GM12878 (cell line): ENCODE measurements around the gene HNRNPA0. TPM values are rescaled to one million over a fixed set of nuclear protein-coding genes. Genes with fewer than 3 reads are reported as not detected.
A peak's percentile ranks its signal among the peaks of the same experiment; 100 is the strongest.

Experiments
- ATAC-seq: fragments of 200-7000 bp; cut with Tn5 transposase; 3 replicates; pipeline ENCODE4 v1.9.1; 2020; ENCODE audit warnings: mild to moderate bottlenecking, moderate library complexity
- BruUV-seq: library from RNA; stranded (reverse); fragments of 400-500 nt; replicated peaks from 2 replicates; lab custom pipeline; 2021; lab: Mats Ljungman, UMichigan
- CTCF ChIA-PET: fragments of 300-600 bp; sonication (Branson Sonifier 250); formaldehyde crosslinking; extraction: SDS; loops from one replicate; lab custom pipeline; 2021; ENCODE audit warnings: inconsistent platforms; lab: Yijun Ruan, JAX
- POLR2A ChIA-PET: fragments of 350-600 bp; formaldehyde crosslinking; extraction: SDS; loops from one replicate; lab custom pipeline; 2021; ENCODE audit warnings: inconsistent platforms; lab: Charles Lee
- RAD21 ChIA-PET: fragments of 300-600 bp; sonication (Branson Sonifier 250); formaldehyde crosslinking; loops from one replicate; lab custom pipeline; 2023; ENCODE audit warnings: antibody characterized with exemption; ENCODE audit not compliant: unreplicated experiment; lab: Charles Lee
- SMC1A ChIA-PET: fragments of 300-600 bp; sonication (Branson Sonifier 250); formaldehyde crosslinking; loops from one replicate; lab custom pipeline; 2023; ENCODE audit not compliant: unreplicated experiment, uncharacterized antibody; lab: Charles Lee
- DNase-seq: peaks from one replicate; pipeline ENCODE4 v3.0.0-alpha.2; 2011; ENCODE audit warnings: low read depth, low spot score
- FAIRE-seq: peaks from 3 replicates; lab custom pipeline; 2011; peaks lifted over from hg19 to GRCh38; lab: Jason Lieb, UNC
- H2AFZ ChIP-seq: 2 replicates; pipeline ENCODE4 v1.6.0; 2011; ENCODE audit warnings: low read depth, low read length, control low read depth; ENCODE audit not compliant: control insufficient read depth
- H3K27ac ChIP-seq: 2 replicates; pipeline ENCODE4 v1.5.1; 2011; ENCODE audit warnings: control low read depth; ENCODE audit not compliant: control insufficient read depth, insufficient read depth
- H3K27me3 ChIP-seq, 2 experiments: replicated peaks in 1 of 2; 2 replicates each; pipeline versions ENCODE4 v1.6.0 to v1.6.1; 2011; ENCODE audit warnings: low read length in 1 of 2; ENCODE audit not compliant: control insufficient read depth in 2 of 2, insufficient read depth in 2 of 2
- H3K36me3 ChIP-seq, 2 experiments: 2 replicates each; pipeline ENCODE4 v1.5.1; 2011; ENCODE audit warnings: low read length in 1 of 2; ENCODE audit not compliant: control insufficient read depth in 2 of 2, insufficient read depth in 2 of 2
- H3K4me1 ChIP-seq: 2 replicates; pipeline ENCODE4 v1.6.1; 2011; ENCODE audit warnings: mild to moderate bottlenecking, low read length, moderate library complexity, mixed read lengths; ENCODE audit not compliant: control insufficient read depth, insufficient read depth
- H3K4me2 ChIP-seq: 2 replicates; pipeline ENCODE4 v1.6.0; 2011; ENCODE audit warnings: control low read depth; ENCODE audit not compliant: control insufficient read depth, insufficient read depth
- H3K4me3 ChIP-seq: fragments of 200-600 bp; sonication (generic); 2 replicates; pipeline ENCODE4 v1.5.1; 2016
- H3K79me2 ChIP-seq: 2 replicates; pipeline ENCODE4 v1.6.0; 2011; ENCODE audit warnings: low read length; ENCODE audit not compliant: control insufficient read depth, insufficient read depth
- H3K9ac ChIP-seq: 2 replicates; pipeline ENCODE4 v1.8.0; 2011; ENCODE audit warnings: low read length, control low read depth, mixed read lengths; ENCODE audit not compliant: control insufficient read depth, insufficient read depth
- H3K9me3 ChIP-seq: replicated peaks from 3 replicates; pipeline ENCODE4 v1.5.1; 2011; ENCODE audit warnings: mild to moderate bottlenecking, low read length; ENCODE audit not compliant: control insufficient read depth, insufficient read depth
- H4K20me1 ChIP-seq: 2 replicates; pipeline ENCODE4 v1.6.0; 2011; ENCODE audit not compliant: control insufficient read depth, insufficient read depth
- IRF4 ChIP-seq: IDR thresholded peaks from 2 replicates; pipeline ENCODE4 v1.6.1; 2011; ENCODE audit warnings: low read depth, low read length
- NR2C2 ChIP-seq: IDR thresholded peaks from 2 replicates; pipeline ENCODE4 v1.6.1; 2011; ENCODE audit warnings: borderline replicate concordance, low read depth; ENCODE audit not compliant: control insufficient read depth, insufficient read length
- SPI1 ChIP-seq: IDR thresholded peaks from 2 replicates; pipeline ENCODE4 v1.6.1; 2011; ENCODE audit warnings: low read depth, mild to moderate bottlenecking, low read length, moderate library complexity, borderline replicate concordance; ENCODE audit not compliant: insufficient read depth
- WGBS: methylation state at CpG from one replicate; pipeline ENCODE4 v1.1.6; 2016; ENCODE audit warnings: low lambda C conversion rate; ENCODE audit not compliant: insufficient replicate concordance, insufficient coverage; ENCODE audit errors: missing lambda C conversion rate; 5-methylcytosine and 5-hydroxymethylcytosine counted together
- in situ Hi-C: fragments of 300-500 bp; cut with MboI; formaldehyde crosslinking; loops from 9 replicates; pipeline ENCODE4 v1.14.3; 2018; ENCODE audit warnings: mixed read lengths
- intact Hi-C: fragments of 100-400 bp; cut with micrococcal nuclease; formaldehyde crosslinking; loops from one replicate; pipeline ENCODE4 v1.14.2; 2022; ENCODE audit not compliant: unreplicated experiment
- polyA plus RNA-seq, 11 experiments: library from polyadenylated mRNA; depleted of rRNA in 4 of 11; unstranded in 6 of 11; stranded (reverse) in 5 of 11; fragments of >200 nt; fragmentation: Nextera tagmentation in 4 of 11; fragmentation: Illumina TruSeq in 1 of 11; extraction: Ambion mirVana in 4 of 11; extraction: Trizol in 1 of 11; gene quantifications; 1 replicate in 1 of 11; 2 replicates in 10 of 11; pipeline versions ENCODE4 v1.2.1 to v1.2.3, GENCODE V29; 2011 to 2016; ENCODE audit warnings: inconsistent platforms in 2 of 11, missing spikeins in 2 of 11, low read depth in 1 of 11
- total RNA-seq, 4 experiments: library from RNA; depleted of rRNA in 3 of 4; stranded (reverse); fragments of >200 nt in 3 of 4; fragmentation: Illumina TruSeq in 1 of 4; extraction: Trizol in 1 of 4; gene quantifications; 2 replicates each; pipeline versions ENCODE4 v1.2.1 to v1.2.3, GENCODE V29; 2013 to 2021
- TF ChIP-seq, protein P1 (sequence below), 3 experiments: IDR thresholded peaks in 2 of 3; conservative IDR thresholded peaks in 1 of 3; 2 replicates each; pipeline ENCODE4 v1.5.1; 2011; ENCODE audit warnings: low read depth in 3 of 3, low read length in 3 of 3, mild to moderate bottlenecking in 3 of 3, control low read depth in 2 of 3, moderate library complexity in 2 of 3, inconsistent platforms in 1 of 3, mixed read lengths in 1 of 3; ENCODE audit not compliant: control insufficient read depth in 2 of 3, insufficient read depth in 1 of 3; ENCODE audit errors: extremely low read depth in 1 of 3

The HNRNPA0 gene
- total and polyA plus RNA-seq, 10 of the 15 experiments (the other 5 are each of a cell fraction or from before 2014, with no cell fraction given) = 6.3 to 45.0 (median 12.5) TPM

DNA sequence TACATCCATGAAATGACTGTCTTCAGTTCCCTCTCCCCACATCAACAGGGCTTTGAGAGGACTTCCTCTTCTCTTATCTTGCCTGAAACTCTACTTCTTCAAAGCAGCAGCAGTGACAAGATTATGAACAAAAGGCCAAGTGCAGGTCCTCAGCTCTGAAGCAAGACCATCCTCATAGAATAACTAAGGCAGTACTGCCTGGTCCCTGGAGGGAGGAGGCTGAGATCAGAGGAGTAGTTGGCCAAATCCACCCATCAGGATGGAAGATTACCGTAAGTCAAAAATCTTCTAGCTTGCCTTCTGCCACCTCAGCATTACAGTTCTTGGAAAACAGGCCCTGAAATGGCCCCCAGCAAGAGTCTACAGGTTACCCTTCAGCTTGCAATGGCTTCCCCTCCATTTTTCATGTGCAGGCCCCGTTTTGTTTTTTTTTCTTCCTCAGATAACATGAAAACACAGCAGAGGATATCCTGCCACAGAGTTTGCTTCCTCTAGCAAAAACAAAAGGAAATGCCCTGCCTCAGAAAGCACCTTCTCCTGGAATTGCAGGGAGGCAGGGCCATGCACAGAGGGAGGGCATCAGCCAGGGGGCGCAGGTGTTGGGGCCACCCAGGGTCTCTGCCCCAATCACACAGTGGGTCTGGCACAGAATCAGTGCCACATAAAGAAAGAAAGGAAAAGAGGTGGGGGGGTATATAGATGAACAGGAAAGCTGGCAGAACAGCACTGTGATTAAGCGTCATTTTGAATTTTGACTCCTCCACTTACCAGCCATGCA is 58.3 kb downstream of the HNRNPA0 start:
- WGBS = 63% methylated on average over 4 of the region's 4 CpGs
- no peak for DNase-seq
- TF ChIP-seq IRF4 (no peak), SPI1 (peak; percentile 68), NR2C2 (no peak)
- TF ChIP-seq, protein P1, sequence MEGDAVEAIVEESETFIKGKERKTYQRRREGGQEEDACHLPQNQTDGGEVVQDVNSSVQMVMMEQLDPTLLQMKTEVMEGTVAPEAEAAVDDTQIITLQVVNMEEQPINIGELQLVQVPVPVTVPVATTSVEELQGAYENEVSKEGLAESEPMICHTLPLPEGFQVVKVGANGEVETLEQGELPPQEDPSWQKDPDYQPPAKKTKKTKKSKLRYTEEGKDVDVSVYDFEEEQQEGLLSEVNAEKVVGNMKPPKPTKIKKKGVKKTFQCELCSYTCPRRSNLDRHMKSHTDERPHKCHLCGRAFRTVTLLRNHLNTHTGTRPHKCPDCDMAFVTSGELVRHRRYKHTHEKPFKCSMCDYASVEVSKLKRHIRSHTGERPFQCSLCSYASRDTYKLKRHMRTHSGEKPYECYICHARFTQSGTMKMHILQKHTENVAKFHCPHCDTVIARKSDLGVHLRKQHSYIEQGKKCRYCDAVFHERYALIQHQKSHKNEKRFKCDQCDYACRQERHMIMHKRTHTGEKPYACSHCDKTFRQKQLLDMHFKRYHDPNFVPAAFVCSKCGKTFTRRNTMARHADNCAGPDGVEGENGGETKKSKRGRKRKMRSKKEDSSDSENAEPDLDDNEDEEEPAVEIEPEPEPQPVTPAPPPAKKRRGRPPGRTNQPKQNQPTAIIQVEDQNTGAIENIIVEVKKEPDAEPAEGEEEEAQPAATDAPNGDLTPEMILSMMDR (IDR thresholded peaks at IDR 0.05 in 2 of 3, conservative IDR thresholded peaks at IDR 0.05 in 1 of 3; ENCODE audit: control insufficient read depth in 2 of 3, extremely low read depth in 1 of 3, insufficient read depth in 1 of 3, low read depth in 3 of 3, low read length in 3 of 3) = peak in 2 of 3 experiments; percentile 12 to 15; a peak in 1 of 6 replicates
- no peak for ATAC-seq
- RAD21 ChIA-PET = interaction anchor here (0.6 kb wide), 1 partner anchor 34 kb away, joined by 3 read pairs; no protein-coding TSS in a partner anchor
- in situ Hi-C loops (no loop called here), intact Hi-C loops (no loop called here)
- SMC1A ChIA-PET = interaction anchor here (0.8 to 1.1 kb wide), 2 partner anchors 38 to 47 kb away, joined by 4 to 5 read pairs; no protein-coding TSS in a partner anchor
- Histone ChIP-seq H2AFZ (no peak overlapping the region), H3K9me3 (no peaks in the 10 kb centered on the region), H3K36me3 (no peaks in the 10 kb centered on the region), H3K4me1 (peaks cover 7% of the 10 kb centered on the region), H3K9ac (no peak overlapping the region), H3K27me3 (no peaks in the 10 kb centered on the region), H3K4me2 (no peak overlapping the region), H3K27ac (peak overlapping the region; percentile 21; the same call in 1 of the 2 replicates), H4K20me1 (no peaks in the 10 kb centered on the region), H3K4me3 (no peak overlapping the region), H3K79me2 (no peaks in the 10 kb centered on the region)
- CTCF ChIA-PET = interaction anchor here (1.1 to 5.9 kb wide), 3 partner anchors 12 to 47 kb away, joined by 3 to 32 read pairs (median 7); no protein-coding TSS in a partner anchor
- POLR2A ChIA-PET = no interaction called here
- no peak for FAIRE-seq
- no TSS peak for BruUV-seq

Other genes starting within 250 kb of the HNRNPA0 start
- 5.3 and 6.3 TPM in 2 replicates for gene KLHL3, start 18.3 kb downstream of the HNRNPA0 start, total RNA-seq (2014; rRNA removed)
- gene KLHL3, start 18.3 kb downstream of the HNRNPA0 start, total RNA-seq (2014; rRNA removed; fragmentation: Illumina TruSeq; extraction: Trizol) = 5.8 and 7.0 TPM in 2 replicates
- 11.7 and 14.2 TPM in 2 replicates for gene KLHL3, start 18.3 kb downstream of the HNRNPA0 start, total RNA-seq (2021)
- 9.9 and 10.6 TPM in 2 replicates for gene KLHL3, start 18.3 kb downstream of the HNRNPA0 start, polyA plus RNA-seq (2011; rRNA removed)
- 6.8 and 6.9 TPM in 2 replicates for gene KLHL3, start 18.3 kb downstream of the HNRNPA0 start, polyA plus RNA-seq (2014; fragmentation: Illumina TruSeq; extraction: Trizol)
- gene KLHL3, start 18.3 kb downstream of the HNRNPA0 start, polyA plus RNA-seq (2014; fragmentation: Nextera tagmentation; extraction: Ambion mirVana) = 1 to 10 TPM; 1.7 to 2.3 TPM
- gene KLHL3, start 18.3 kb downstream of the HNRNPA0 start, polyA plus RNA-seq (2014; rRNA removed) = 7.1 and 10.1 TPM in 2 replicates
- 1 to 10 TPM; 4.9 to 5.4 TPM for gene KLHL3, start 18.3 kb downstream of the HNRNPA0 start, polyA plus RNA-seq (2016; fragmentation: Nextera tagmentation; extraction: Ambion mirVana)
- gene MYOT, start 113.5 kb upstream of the HNRNPA0 start, total RNA-seq (2014; rRNA removed) = not detected in 2 replicates
- gene MYOT, start 113.5 kb upstream of the HNRNPA0 start, total RNA-seq (2014; rRNA removed; fragmentation: Illumina TruSeq; extraction: Trizol) = not detected in 2 replicates
- gene MYOT, start 113.5 kb upstream of the HNRNPA0 start, total RNA-seq (2021) = not detected in 2 replicates
- gene MYOT, start 113.5 kb upstream of the HNRNPA0 start, polyA plus RNA-seq (2011; rRNA removed) = not detected in 2 replicates
- not detected in 2 replicates for gene MYOT, start 113.5 kb upstream of the HNRNPA0 start, polyA plus RNA-seq (2014; fragmentation: Illumina TruSeq; extraction: Trizol)
- under 1 TPM; 0.15 to 0.53 TPM for gene MYOT, start 113.5 kb upstream of the HNRNPA0 start, polyA plus RNA-seq (2014; fragmentation: Nextera tagmentation; extraction: Ambion mirVana)
- gene MYOT, start 113.5 kb upstream of the HNRNPA0 start, polyA plus RNA-seq (2014; rRNA removed) = 0.16 and 0.35 TPM in 2 replicates
- 1 to 10 TPM in 1 of 2 experiments, under 1 TPM in 1; 0.91 to 1.5 TPM for gene MYOT, start 113.5 kb upstream of the HNRNPA0 start, polyA plus RNA-seq (2016; fragmentation: Nextera tagmentation; extraction: Ambion mirVana)
- gene PKD2L2, start 135.1 kb upstream of the HNRNPA0 start, total RNA-seq (2014; rRNA removed) = 0.11 and 0.17 TPM in 2 replicates
- not detected in 2 replicates for gene PKD2L2, start 135.1 kb upstream of the HNRNPA0 start, total RNA-seq (2014; rRNA removed; fragmentation: Illumina TruSeq; extraction: Trizol)
- 0.36 TPM in 1 of 2 replicates, not detected in the other for gene PKD2L2, start 135.1 kb upstream of the HNRNPA0 start, total RNA-seq (2021)
- gene PKD2L2, start 135.1 kb upstream of the HNRNPA0 start, polyA plus RNA-seq (2011; rRNA removed) = 0.06 TPM in 1 of 2 replicates, not detected in the other
- gene PKD2L2, start 135.1 kb upstream of the HNRNPA0 start, polyA plus RNA-seq (2014; fragmentation: Illumina TruSeq; extraction: Trizol) = not detected in 2 replicates
- under 1 TPM; 0.11 to 0.16 TPM for gene PKD2L2, start 135.1 kb upstream of the HNRNPA0 start, polyA plus RNA-seq (2014; fragmentation: Nextera tagmentation; extraction: Ambion mirVana)
- gene PKD2L2, start 135.1 kb upstream of the HNRNPA0 start, polyA plus RNA-seq (2014; rRNA removed) = 0.09 TPM in 1 of 2 replicates, not detected in the other
- under 1 TPM; 0.74 to 0.86 TPM for gene PKD2L2, start 135.1 kb upstream of the HNRNPA0 start, polyA plus RNA-seq (2016; fragmentation: Nextera tagmentation; extraction: Ambion mirVana)